ENCODE measurements around the gene PSMD3. TPM values are rescaled to one million over a fixed set of nuclear protein-coding genes. Genes with fewer than 3 reads are reported as not detected.

PSMD3 gene
- total RNA-seq, 4 donors from 2014 or later, result 64.7 to 109 (median 72.1) TPM

GRCh38 chr17:40025559-40025958, 45.0 kb downstream of the PSMD3 start:
- Histone ChIP-seq H3K27ac (no peak overlapping the region), H3K4me1 (peaks cover 0 to 36% (median 6%) of the 10 kb centered on the region in 4 donors)

GRCh38 chr17:40025991-40026815, 45.6 kb downstream of the PSMD3 start:
- Histone ChIP-seq H3K4me1 (peaks cover 0 to 30% (median 6%) of the 10 kb centered on the region in 4 donors), H3K4me3 (no peak overlapping the region), H3K27me3 (no peaks in the 10 kb centered on the region), H3K36me3 (peaks cover 0 to 96% (median 26%) of the 10 kb centered on the region in 3 donors), H3K9me3 (no peaks in the 10 kb centered on the region), H3K27ac (peak overlapping the region in 1 of 4 donors; percentile 30)
- no peak for DNase-seq (ENCODE audit: low spot score in 2 of 2)
- TF ChIP-seq EP300 (IDR thresholded peaks at IDR 0.05) (no peak), CTCF (IDR thresholded peaks at IDR 0.05) (no peak), POLR2A (IDR thresholded peaks at IDR 0.05) (no peak)
- WGBS, 2 donors, result 73 to 79% methylated on average over 21 to 22 of the region's 22 CpGs

More at GRCh38 chr17:40025559-40025958, 45.0 kb downstream of the PSMD3 start:
- H3K9me3 ChIP-seq, result no peaks in the 10 kb centered on the region
- TF ChIP-seq EP300 (IDR thresholded peaks at IDR 0.05) (no peak), POLR2A (IDR thresholded peaks at IDR 0.05) (no peak), CTCF (IDR thresholded peaks at IDR 0.05) (no peak)
- H3K4me3 ChIP-seq, result no peak overlapping the region
- peaks cover 0 to 96% (median 26%) of the 10 kb centered on the region in 3 donors for H3K36me3 ChIP-seq
- H3K27me3 ChIP-seq, result no peaks in the 10 kb centered on the region
- no peak for DNase-seq (ENCODE audit: low spot score in 2 of 2)
- WGBS, 2 donors, result 82 to 92% methylated on average over 2 of the region's 2 CpGs

GRCh38 chr17:40026816-40027613, 46.4 kb downstream of the PSMD3 start:
- no peaks in the 10 kb centered on the region for H3K27me3 ChIP-seq
- peak in 1 of 2 donors; percentile 18 for TF ChIP-seq EP300 (IDR thresholded peaks at IDR 0.05)
- TF ChIP-seq CTCF (IDR thresholded peaks at IDR 0.05), result peak; percentile 86 to 97 (median 91)
- TF ChIP-seq POLR2A (IDR thresholded peaks at IDR 0.05), result no peak
- H3K4me1 ChIP-seq, result peaks cover 0 to 22% (median 6%) of the 10 kb centered on the region in 4 donors
- peak; percentile 55 to 65 for DNase-seq (ENCODE audit: low spot score in 2 of 2)
- H3K36me3 ChIP-seq, result peaks cover 0 to 96% (median 26%) of the 10 kb centered on the region in 3 donors
- no peak overlapping the region for H3K4me3 ChIP-seq
- H3K27ac ChIP-seq, result peak overlapping the region in 2 of 4 donors; percentile 26 to 30
- WGBS, 2 donors, result 23 to 30% methylated on average over 28 to 33 of the region's 33 CpGs
- no peaks in the 10 kb centered on the region for H3K9me3 ChIP-seq

GRCh38 chr17:40027614-40028012, 47.0 kb downstream of the PSMD3 start:
- TF ChIP-seq EP300 (IDR thresholded peaks at IDR 0.05), result no peak
- TF ChIP-seq POLR2A (IDR thresholded peaks at IDR 0.05), result no peak
- no peak for TF ChIP-seq CTCF (IDR thresholded peaks at IDR 0.05)
- 65 to 73% methylated on average over 5 of the region's 5 CpGs for WGBS, 2 donors
- Histone ChIP-seq H3K27ac (peak overlapping the region in 2 of 4 donors; percentile 26 to 30), H3K4me3 (no peak overlapping the region), H3K36me3 (peaks cover 5 to 96% (median 29%) of the 10 kb centered on the region in 3 donors), H3K4me1 (peaks cover 0 to 17% (median 6%) of the 10 kb centered on the region in 4 donors), H3K9me3 (no peaks in the 10 kb centered on the region), H3K27me3 (no peaks in the 10 kb centered on the region)
- DNase-seq (ENCODE audit: low spot score in 2 of 2), result no peak
